ENCODE data around the gene PKP1. TPM values are rescaled to one million over a fixed set of nuclear protein-coding genes. Genes with fewer than 3 reads are reported as not detected.
"Not testable (repeated sequence)": the region's sequence is repeated elsewhere in the genome, so short reads cannot be mapped to it uniquely, and the experiment has no call there.

The PKP1 gene, protein sequence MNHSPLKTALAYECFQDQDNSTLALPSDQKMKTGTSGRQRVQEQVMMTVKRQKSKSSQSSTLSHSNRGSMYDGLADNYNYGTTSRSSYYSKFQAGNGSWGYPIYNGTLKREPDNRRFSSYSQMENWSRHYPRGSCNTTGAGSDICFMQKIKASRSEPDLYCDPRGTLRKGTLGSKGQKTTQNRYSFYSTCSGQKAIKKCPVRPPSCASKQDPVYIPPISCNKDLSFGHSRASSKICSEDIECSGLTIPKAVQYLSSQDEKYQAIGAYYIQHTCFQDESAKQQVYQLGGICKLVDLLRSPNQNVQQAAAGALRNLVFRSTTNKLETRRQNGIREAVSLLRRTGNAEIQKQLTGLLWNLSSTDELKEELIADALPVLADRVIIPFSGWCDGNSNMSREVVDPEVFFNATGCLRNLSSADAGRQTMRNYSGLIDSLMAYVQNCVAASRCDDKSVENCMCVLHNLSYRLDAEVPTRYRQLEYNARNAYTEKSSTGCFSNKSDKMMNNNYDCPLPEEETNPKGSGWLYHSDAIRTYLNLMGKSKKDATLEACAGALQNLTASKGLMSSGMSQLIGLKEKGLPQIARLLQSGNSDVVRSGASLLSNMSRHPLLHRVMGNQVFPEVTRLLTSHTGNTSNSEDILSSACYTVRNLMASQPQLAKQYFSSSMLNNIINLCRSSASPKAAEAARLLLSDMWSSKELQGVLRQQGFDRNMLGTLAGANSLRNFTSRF
- not detected for polyA plus RNA-seq

DNA sequence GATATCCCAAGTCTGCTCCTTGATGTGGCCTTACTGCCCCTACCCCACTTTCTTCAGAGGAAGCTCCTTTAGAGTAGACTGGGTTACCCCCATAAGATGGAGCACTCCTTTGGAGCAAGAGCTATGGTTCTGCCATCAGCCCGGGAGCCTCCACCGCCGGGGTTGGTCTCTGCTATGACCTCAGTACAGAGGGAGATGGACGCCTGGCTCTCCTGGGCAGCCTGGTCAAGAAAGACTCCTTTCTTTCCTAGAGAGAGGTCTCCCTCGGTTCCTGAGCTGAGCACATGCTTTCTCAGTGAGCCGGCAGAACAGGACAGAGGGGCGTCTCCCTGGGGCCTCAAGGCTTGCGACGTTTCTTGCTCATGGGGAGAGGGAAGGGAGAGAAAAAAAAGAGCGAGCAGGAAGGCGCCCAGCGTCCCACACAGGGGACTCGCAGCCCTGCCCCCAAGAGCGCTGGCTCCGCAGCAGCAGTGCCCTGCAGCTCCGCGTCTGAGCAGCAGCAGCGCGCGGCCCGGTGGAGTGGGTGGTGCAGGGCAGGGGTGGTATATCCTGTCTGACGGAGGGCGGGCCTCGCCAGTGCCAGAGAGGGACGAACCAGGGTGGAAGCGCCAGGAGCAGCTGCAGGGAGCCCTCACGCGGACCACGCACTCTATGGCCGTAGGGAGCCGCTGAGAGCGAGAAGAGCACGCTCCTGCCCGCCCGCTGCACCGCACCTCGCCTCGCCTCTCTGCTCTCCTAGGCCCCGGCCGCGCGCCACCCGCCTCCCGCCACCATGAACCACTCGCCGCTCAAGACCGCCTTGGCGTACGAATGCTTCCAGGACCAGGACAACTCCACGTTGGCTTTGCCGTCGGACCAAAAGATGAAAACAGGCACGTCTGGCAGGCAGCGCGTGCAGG is at the start of gene PKP1:
Gene PKP1 (plus strand): TSS at position 576 of the 899 bp plus-strand sequence. CDS start 197 bp downstream, at position 773.
- Mint-ChIP-seq H3K9me3 (no peaks in the 10 kb centered on the region), H3K27ac (no peak within 1 kb of the TSS), H3K4me1 (peaks cover 2 to 4% of the 10 kb centered on the region in 2 donors), H3K36me3 (no peaks in the 10 kb centered on the region), H3K4me3 (peak within 1 kb of the TSS in 4 of 5 donors; percentile 7 to 63 (median 25)), H3K27me3 (ENCODE audit: low read depth in 3 of 3) (peaks cover 9 to 11% (median 9%) of the 10 kb centered on the region in 3 donors)
- no peak for DNase-seq

DNA sequence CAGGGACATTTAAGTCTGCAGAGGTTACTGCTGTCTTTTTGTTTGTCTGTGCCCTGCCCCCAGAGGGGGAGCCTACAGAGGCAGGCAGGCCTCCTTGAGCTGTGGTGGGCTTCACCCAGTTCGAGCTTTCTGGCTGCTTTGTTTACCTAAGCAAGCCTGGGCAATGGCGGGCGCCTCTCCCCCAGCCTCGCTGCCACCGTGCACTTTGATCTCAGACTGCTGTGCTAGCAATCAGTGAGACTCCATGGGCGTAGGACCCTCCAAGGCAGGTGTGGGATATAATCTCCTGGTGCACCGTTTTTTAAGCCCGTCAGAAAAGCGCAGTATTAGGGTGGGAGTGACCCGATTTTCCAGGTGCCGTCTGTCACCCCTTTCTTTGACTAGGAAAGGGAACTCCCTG is 43.7 kb upstream of the PKP1 start:
- not testable (repeated sequence) for H3K27ac Mint-ChIP-seq, H3K9me3 Mint-ChIP-seq, DNase-seq, H3K4me1 Mint-ChIP-seq, H3K4me3 Mint-ChIP-seq, H3K36me3 Mint-ChIP-seq
- H3K27me3 Mint-ChIP-seq (ENCODE audit: low read depth in 3 of 3) = peaks cover 2 to 10% (median 10%) of the 10 kb centered on the region in 3 donors

DNA sequence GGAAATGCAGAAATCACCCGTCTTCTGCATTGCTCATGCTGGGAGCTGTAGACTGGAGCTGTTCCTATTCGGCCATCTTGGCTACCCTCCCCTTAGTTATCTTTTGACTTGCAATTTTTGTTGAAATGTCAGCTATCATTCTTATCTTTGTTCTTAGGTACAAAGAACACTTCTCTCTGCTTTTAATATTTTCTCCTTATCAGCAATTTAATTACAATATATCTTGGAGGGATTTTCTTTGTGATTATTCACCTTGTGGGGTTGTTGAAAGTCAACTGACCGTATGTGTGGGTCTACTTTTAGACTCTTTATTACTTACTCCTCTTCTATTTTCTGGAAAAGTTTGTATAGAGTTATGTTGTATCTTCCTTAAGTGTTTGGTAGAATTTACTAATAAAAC is 43.1 kb upstream of the PKP1 start:
- Mint-ChIP-seq H3K27ac (no peak overlapping the region), H3K27me3 (ENCODE audit: low read depth in 3 of 3) (peaks cover 6 to 13% (median 10%) of the 10 kb centered on the region in 3 donors), H3K36me3 (no peaks in the 10 kb centered on the region)

DNA sequence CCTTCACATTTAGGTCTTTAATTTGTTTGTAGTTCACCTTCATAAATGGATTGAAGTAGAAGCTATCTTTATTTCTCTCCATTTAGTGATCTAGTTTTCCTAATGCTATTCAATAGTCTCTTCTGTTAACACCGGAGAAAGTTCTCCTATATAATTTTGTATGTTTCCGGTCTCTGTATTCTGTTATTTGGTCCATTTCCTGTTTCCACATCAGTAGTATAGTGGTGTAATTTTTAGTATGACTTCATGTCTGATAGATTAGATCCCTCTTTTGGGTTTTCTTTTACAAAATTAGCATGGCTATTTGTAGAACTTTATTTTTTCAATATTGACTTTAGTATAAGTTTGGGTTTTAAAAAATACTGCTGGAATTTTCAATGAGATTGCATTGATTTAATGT is 41.6 kb upstream of the PKP1 start:
- Mint-ChIP-seq H3K9me3 (no peaks in the 10 kb centered on the region), H3K4me1 (no peaks in the 10 kb centered on the region), H3K4me3 (no peak overlapping the region), H3K27ac (no peak overlapping the region), H3K36me3 (no peaks in the 10 kb centered on the region), H3K27me3 (ENCODE audit: low read depth in 3 of 3) (peaks cover 6 to 13% (median 9%) of the 10 kb centered on the region in 3 donors)
- no peak for DNase-seq

More for the DNA sequence above, 43.1 kb upstream of the PKP1 start:
- no peak for DNase-seq
- no peaks in the 10 kb centered on the region for H3K9me3 Mint-ChIP-seq
- H3K4me3 Mint-ChIP-seq = no peak overlapping the region
- H3K4me1 Mint-ChIP-seq = no peaks in the 10 kb centered on the region

DNA sequence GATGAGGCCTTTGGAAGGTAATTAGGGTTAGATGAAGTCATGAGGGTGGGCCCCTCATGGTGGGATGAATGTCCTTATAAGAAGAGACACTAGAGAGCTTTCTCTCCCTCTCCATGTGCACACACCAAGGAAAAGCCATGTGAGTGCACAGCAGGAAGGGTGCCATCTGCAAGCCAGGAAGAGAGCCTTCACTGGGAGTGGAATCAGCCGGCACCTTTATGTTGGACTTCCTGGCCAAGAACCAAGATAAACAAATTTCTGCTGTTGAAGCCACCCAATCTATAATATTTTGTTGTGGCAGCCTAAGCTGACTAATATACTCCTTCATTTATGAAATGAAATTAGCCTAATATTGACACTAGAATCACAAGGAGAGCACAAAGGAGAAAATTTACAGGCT is 38.2 kb upstream of the PKP1 start:
- Mint-ChIP-seq H3K9me3 (no peaks in the 10 kb centered on the region), H3K27ac (no peak overlapping the region), H3K4me1 (no peaks in the 10 kb centered on the region), H3K36me3 (no peaks in the 10 kb centered on the region), H3K27me3 (ENCODE audit: low read depth in 3 of 3) (peaks cover 6 to 16% (median 7%) of the 10 kb centered on the region in 3 donors), H3K4me3 (no peak overlapping the region)
- DNase-seq = no peak

DNA sequence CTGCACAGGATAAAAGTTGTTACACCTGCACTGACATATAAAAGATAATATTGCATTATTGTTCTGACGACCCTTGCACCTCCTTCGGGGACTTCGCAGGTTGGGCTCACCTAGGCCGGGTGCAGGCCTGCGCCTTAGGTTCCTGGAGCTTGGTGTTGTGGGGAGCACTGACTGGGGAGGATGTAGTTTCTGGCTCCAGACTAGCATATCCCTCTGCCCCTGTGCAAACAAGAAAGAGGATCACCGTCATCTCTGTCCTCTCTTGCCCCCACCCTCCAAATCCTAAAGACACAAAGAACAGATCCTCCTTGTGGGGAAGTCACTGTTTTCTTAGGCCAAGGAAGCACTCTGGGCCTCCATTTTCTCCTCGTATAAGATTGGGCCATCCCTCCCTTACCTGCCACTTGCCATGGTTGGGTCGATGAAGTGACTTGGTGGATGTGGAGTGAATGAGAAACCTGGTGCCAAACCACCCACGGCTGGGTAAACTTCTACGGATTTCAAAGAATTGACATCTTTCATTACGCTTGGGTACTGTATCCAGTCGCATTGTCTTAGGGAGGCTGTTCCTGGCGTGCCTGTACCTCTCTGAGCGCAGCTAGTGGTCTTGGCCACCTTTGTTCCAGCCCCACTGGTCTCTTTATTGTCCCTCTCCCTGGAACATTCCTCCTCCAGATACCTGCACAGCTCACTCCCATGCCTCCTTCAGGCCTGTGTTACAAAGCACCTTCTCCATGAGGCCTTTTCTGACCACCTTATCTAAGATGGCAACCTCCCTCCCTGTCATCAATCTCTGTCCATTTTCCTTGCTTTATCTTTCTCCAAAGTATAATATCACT is 34.4 kb upstream of the PKP1 start:
- Mint-ChIP-seq H3K27ac (no peak overlapping the region), H3K27me3 (ENCODE audit: low read depth in 3 of 3) (peaks cover 0 to 14% (median 6%) of the 10 kb centered on the region in 3 donors), H3K4me1 (no peaks in the 10 kb centered on the region), H3K4me3 (no peak overlapping the region), H3K36me3 (no peaks in the 10 kb centered on the region), H3K9me3 (no peaks in the 10 kb centered on the region)
- no peak for DNase-seq

DNA sequence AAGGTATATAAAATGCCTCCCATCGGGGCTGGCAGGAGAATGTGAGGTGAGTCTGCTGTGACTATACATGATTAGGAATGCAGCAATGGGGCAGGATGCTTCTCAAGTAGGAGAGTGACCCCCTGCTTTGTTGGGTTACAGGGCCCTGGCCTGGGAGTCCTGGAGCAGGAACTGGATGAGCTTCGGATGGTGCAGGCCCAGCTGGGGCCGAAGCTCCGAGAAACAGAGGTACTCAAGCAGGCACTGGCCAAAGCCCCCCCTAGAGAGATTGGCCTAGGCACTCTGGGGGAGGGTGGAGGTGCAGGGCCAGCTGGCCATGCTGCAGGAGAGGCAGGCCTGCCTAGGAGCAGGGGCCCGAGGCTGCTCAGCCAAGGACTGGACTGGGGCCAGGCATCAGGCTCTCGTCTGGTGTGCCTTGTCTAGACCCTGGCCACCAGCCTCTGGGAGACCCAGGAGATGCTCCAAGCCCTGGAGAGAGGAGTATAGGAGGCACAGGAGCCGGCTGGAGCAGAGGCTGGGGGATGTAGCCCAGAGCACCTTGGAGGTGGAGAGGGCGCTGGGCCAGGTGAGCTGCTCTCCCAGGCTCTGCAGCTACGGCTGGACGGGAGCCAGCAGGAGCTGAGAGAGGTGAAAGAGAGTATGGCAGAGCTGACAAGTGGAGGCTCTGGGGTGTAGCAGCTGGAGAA is 32.8 kb upstream of the PKP1 start:
- Mint-ChIP-seq H3K4me3 (no peak overlapping the region), H3K27me3 (ENCODE audit: low read depth in 3 of 3) (peaks cover 0 to 5% (median 0%) of the 10 kb centered on the region in 3 donors), H3K4me1 (no peaks in the 10 kb centered on the region), H3K9me3 (no peaks in the 10 kb centered on the region), H3K36me3 (no peaks in the 10 kb centered on the region), H3K27ac (no peak overlapping the region)
- DNase-seq = no peak

DNA sequence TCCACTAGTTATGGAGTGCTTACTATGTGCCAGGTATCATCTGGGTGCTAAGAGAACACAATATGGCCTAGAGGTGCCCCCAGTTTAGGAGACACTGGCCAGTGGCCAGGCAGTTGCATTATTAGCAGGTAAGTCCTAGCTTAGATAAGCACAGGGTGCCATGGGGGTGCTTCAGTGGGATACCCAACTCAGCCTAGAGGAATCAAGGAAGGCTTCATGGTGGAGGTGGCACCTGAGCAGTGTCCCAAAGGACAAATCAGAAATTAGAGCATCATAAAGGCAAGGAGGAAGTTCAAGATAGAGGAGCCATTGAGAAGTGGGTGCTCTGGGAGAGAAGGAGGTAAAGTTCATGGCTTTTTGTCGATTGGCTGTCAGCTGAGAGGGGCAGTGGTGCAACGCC is 31.9 kb upstream of the PKP1 start:
- Mint-ChIP-seq H3K4me3 (no peak overlapping the region), H3K4me1 (no peaks in the 10 kb centered on the region), H3K27ac (no peak overlapping the region), H3K36me3 (no peaks in the 10 kb centered on the region), H3K9me3 (no peaks in the 10 kb centered on the region), H3K27me3 (ENCODE audit: low read depth in 3 of 3) (peaks cover 0 to 5% (median 0%) of the 10 kb centered on the region in 3 donors)
- DNase-seq = no peak

DNA sequence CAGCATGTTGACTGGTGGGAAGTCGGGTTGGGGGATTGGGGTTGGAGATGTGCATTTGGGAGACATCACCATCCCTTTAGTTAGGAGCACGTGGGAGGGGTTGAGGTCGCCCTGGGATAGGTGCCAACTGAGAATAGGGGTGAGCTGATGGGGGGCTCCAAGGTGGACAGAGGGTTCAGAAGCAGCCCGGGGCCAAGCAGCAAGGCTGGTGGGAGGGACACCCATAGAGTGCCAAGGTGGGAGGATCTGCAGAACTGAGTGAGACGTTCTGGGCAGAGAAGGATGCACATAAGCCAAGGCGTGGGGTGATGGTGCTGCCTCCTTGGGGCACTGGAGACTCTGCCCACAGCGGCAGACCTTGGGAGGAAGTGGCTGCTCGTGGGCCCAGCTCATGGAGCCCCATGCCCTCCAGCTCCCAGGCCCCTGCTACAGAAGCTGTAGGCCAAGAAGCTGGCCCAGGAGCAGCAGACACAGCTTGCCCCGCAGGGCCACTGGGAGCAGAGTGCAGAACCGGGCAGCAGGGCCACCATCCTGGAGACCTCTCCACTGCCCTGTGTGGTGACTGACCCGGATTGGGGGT is 31.4 kb upstream of the PKP1 start:
- no peak overlapping the region for H3K4me3 Mint-ChIP-seq
- H3K36me3 Mint-ChIP-seq = no peaks in the 10 kb centered on the region
- H3K9me3 Mint-ChIP-seq = no peaks in the 10 kb centered on the region
- DNase-seq = no peak
- no peaks in the 10 kb centered on the region for H3K4me1 Mint-ChIP-seq
- no peak overlapping the region for H3K27ac Mint-ChIP-seq
- H3K27me3 Mint-ChIP-seq (ENCODE audit: low read depth in 3 of 3) = peaks cover 0 to 5% (median 0%) of the 10 kb centered on the region in 3 donors

DNA sequence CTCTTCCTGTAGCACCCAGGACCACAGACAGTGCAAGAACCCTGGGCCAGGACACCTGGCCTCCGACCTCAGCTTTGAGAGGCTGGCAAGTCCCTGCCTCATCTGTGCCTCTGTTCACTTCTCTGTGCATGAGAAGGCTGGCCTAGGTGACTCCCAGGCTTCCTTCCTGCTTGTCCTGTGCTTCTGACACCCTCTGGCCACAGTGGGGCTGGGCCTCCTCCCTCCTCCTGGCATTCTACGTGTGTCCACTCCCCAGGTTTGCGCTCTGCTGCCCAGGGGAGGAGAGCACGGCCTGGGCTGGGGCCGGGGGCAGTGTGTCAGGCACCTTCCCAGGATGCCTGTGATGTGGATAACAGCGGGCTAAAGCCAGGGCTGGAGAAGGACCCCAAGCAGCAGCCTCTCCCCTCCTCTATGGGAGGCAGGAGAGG is 30.3 kb upstream of the PKP1 start:
- no peaks in the 10 kb centered on the region for H3K9me3 Mint-ChIP-seq
- H3K4me3 Mint-ChIP-seq = no peak overlapping the region
- DNase-seq = no peak
- no peaks in the 10 kb centered on the region for H3K4me1 Mint-ChIP-seq
- H3K36me3 Mint-ChIP-seq = no peaks in the 10 kb centered on the region
- H3K27ac Mint-ChIP-seq = no peak overlapping the region
- peaks cover 0 to 5% (median 0%) of the 10 kb centered on the region in 3 donors for H3K27me3 Mint-ChIP-seq (ENCODE audit: low read depth in 3 of 3)

DNA sequence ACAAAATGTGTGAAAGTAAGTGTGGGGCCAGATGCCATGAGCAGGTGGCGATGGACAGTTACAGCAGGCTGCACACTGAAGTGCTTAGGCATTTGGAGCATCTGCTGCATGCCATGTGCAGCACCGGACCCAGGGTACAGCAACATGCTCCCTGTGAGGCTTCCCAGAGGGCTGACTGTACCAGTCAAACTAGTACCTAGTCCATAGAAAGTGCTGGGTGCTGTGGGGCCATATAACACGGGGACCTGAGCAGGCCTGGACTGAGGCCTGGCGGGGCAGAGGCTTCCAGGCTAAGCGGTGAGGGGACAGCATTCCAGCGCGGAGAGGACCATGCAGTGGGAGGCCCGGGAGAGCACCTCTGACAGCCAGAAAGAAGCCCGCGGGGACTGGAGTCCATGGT is 29.9 kb upstream of the PKP1 start:
- DNase-seq = no peak
- H3K27ac Mint-ChIP-seq = no peak overlapping the region
- H3K4me3 Mint-ChIP-seq = no peak overlapping the region

DNA sequence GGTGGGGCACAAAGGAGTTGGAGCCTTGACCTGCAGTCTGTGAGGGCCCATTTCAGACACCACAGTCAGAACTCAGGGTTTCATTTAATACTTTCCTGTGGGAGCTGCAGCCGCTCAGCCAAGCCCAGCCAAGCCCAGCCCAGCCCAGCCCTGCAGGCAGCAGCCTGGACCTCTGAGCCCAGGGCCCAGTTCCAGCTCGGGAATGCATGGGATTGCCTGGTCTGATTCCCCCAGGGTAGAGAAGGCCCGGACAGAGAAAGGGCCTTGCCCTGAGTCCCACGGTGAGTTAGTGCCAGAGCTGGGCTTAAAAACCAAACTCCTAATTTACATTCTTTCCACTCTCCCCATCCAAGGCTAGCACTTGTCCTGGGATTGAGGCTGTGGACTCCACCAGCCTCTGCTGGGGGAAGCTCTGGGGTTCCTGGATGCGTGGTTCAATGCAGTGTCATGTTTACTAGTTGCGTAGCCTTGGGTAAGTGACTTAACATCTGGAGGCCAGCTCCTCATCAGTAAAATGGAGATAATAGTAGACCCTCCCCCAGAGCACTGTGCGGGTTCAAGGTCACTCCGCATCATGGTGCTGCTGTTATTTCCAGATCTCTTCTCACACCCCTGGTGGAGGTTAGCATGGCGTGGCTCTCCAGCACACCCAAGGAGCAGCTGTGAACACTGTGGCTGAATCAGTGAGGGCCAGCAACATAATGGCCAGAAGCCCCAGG is 29.2 kb upstream of the PKP1 start:
- Mint-ChIP-seq H3K36me3 (no peaks in the 10 kb centered on the region), H3K4me3 (no peak overlapping the region), H3K9me3 (no peaks in the 10 kb centered on the region), H3K4me1 (no peaks in the 10 kb centered on the region), H3K27me3 (ENCODE audit: low read depth in 3 of 3) (peaks cover 0 to 2% (median 0%) of the 10 kb centered on the region in 3 donors), H3K27ac (no peak overlapping the region)
- DNase-seq = no peak

More for the DNA sequence above, 29.9 kb upstream of the PKP1 start:
- Mint-ChIP-seq H3K27me3 (ENCODE audit: low read depth in 3 of 3) (peaks cover 0 to 5% (median 0%) of the 10 kb centered on the region in 3 donors), H3K4me1 (no peaks in the 10 kb centered on the region), H3K9me3 (no peaks in the 10 kb centered on the region), H3K36me3 (no peaks in the 10 kb centered on the region)

Measured in immature natural killer cell (primary cell).